ENCODE measurements around the gene SLC35A3.

GRCh38 chr1:99935534-99935933, 34.3 kb upstream of the SLC35A3 start:
- TF ChIP-seq CTCF (IDR thresholded peaks at IDR 0.05 in 4 of 5, conservative IDR thresholded peaks at IDR 0.05 in 1 of 5) (no peak), POLR2A (IDR thresholded peaks at IDR 0.05) (no peak)

Measured in gastrocnemius medialis (tissue), 4 donors.